Occipital lobe (tissue), 2 donors: Measurements from ENCODE around the gene GRIK2. TPM values are rescaled to one million over a fixed set of nuclear protein-coding genes. Genes with fewer than 3 reads are reported as not detected.

Experiments
- DNase-seq: peaks from one replicate; lab custom pipeline; 2025; lab: John Stamatoyannopoulos, UW
- total RNA-seq: library from RNA; depleted of rRNA; stranded (reverse); fragments of >200 nt; gene quantifications from one replicate; pipeline ENCODE4 v1.2.3, GENCODE V29; 2014

Gene GRIK2
- total RNA-seq, 1 donor from 2014 or later, result 82.7 TPM

DNA sequence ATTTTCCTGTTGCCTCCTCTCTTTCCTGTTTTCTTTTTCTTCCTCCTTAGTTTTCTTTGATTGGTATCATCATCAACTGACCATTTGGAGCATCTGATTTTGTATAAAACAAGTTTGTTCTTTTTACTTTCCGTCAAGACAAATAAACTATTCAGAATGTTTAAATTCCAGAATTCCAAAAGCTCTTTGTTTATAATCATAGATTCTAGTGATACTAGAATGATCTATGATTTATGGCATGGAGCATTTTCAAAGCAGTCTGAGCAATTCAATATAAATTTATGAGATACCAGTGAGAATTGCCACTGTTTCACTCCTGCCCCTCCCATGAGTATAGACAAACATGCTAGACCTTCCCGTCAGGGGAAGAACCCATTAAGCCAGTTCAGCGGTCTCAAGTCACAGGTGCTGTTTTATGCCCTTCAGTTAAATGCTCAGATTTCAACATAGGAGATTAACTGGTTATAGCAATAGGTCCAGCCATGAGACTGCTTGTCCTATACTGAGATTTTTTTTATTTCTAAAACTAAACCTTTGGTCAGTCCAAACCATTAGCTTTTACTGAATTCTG lies 60.7 kb downstream of the GRIK2 start:
- no peak for DNase-seq

DNA sequence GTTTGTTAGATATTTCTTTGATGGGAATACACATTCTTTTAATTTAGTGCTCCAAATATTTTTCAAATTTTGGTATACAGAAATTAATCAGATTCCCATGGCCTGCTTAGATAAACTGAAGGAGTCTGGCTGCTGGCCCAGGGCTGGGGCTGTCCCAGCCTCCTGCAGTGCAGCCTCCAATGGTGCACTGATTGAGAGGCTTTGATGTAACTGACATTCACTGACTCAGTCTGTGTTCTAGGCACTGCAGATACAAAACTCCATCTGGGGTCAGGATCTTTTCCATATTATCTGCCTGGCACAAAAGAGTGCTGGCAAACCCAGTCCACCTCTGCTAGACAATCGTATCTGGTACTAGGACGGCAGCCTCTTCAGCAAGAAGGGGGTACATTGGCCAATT lies 64.8 kb downstream of the GRIK2 start:
- no peak for DNase-seq

DNA sequence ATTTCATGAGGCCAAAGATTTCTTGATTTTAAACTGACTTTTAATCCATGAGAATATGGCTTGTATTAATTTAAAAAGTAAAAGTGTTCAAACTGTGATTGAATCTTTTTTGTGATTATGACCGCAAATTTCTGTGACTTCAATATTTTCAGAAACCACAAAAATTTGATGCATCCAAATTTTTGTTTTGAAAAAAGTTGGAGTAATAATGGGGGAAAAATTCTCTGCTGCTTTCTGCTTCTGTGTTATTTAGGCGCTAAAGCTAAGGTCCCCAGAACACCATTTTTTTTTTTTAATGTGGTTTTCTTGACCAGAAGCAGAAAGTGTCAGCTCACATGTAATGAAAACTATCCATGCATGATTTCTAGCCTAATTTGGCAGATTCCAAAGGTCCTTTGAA lies 65.3 kb downstream of the GRIK2 start:
- DNase-seq, result no peak

DNA sequence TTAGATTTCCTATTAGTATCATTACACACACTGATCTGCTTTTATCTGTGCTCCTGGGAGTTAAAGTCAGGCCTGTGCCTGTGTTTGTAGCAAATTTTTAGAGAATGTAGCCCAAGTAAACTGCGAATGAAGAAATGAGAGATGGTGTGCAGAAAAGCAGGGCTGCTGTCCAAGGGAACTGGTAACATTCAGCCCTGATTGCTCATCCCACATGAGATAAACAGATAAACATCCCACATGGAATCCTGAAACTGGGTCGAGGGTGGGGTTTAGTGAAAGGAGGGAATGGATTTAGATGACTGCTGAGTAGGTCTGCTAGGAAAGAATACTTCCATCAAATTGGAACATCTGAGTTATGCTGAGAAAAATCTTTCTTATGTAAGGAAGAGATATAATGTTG lies 69.1 kb downstream of the GRIK2 start:
- DNase-seq, result no peak

DNA sequence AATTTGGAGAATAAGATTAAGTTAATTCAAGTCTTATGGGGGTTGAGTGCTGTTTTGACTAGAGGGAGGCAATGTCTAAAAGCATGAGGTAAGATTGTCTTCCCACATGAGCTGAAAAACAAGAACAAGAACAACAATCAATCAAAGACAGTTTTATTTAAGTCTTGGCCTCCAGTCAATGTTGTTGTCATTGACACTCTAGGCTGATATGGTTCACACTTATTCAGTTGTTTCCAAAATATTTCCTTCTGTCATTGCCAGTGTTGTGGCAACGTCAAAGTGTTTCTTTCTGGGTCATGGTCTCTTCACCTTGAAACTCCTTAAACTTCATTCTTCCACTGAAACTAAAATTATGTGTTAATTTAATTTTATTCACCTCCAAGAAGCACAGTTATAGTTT lies 72.4 kb downstream of the GRIK2 start:
- DNase-seq, result no peak

DNA sequence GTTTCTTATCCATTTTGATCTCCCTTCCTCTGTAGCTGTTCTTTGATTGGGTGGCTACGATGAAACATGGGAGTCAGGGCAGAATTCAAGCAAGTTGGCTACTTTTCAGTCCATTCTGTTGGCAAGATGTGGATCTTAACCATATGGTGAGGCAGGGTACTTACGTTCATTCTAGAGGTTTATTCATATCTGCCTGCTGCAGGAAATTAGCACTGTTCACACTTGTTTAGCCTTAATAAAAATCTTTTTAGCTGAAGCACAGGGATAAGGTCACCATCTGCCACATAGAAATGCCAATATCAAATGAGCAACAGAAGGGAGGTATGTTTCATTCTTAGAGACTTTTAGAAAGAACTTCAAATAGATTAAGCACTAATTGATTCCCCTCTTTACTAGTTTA lies 83.9 kb downstream of the GRIK2 start:
- DNase-seq, result no peak

DNA sequence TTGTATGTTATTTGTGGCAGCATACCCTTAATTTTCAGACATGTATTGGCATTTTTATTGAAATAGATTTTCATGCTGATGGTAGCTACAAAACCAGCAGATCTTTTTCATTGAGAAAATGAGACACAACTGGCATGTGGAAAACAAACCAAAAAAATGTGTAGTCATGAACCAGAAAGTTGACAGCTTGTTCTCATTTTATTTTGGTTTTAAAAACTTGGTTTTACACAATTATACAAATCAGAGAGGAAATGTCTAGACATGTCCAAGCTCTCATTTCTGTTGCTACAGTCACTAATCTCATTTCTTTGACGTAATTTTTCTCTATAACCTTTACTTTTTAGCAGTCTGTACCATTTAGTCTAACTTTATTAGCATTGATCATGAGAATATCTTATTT lies 85.4 kb downstream of the GRIK2 start:
- no peak for DNase-seq

DNA sequence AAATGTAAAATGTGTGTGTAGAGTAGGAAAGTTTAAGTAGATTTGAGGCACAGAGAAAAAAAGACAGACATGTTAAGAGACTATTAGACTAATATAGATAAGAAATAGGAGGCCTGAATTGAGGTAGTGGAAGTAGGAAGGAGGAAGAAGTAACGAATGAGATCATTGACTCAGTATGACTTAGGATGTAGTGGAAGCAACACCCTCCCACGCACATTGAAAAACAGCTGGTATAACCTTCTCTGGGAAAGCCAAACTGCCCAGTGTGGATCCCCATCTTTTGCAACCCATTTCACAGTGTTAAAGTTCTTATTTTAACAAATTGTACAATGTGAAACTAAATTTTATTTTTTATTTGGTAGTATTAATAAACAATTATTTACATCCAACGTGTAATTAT lies 89.1 kb downstream of the GRIK2 start:
- no peak for DNase-seq

DNA sequence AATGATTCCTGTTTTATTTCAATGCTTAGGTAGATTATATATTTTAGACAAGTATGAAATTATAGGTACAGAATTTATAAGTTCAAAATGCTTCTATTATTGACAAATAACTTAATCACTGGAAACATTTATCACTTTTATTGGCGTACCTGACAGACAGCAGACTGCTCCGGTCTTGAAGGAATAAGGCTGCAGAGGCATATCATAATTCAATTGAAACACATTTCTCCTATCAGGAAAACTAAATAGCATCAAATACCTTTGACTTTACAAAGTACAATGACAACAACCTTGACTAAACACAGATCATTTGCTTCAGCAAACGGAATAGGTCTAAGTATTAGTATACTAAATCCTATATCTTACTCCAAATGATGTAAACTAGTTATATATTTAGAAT lies 91.3 kb downstream of the GRIK2 start:
- DNase-seq, result no peak

DNA sequence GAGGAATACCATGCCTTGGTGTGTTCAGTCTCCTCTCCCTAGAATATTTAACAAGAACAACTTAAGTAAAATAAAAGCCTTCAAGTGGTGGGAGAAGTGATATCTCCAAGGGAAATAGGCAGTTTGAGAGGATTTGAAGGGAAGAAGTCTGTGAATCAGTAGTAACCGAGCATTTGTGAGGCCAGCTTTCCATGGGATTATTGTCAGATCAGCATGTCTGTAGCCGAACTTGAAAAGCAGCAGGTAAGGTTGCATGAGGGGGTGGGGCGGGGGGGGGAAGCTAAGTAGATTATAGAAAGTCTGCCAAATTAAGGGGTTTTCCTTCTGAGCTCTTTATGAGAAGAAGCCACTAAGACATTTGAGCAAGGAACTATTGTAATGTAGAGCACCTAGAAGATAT lies 92.6 kb downstream of the GRIK2 start:
- DNase-seq, result no peak

DNA sequence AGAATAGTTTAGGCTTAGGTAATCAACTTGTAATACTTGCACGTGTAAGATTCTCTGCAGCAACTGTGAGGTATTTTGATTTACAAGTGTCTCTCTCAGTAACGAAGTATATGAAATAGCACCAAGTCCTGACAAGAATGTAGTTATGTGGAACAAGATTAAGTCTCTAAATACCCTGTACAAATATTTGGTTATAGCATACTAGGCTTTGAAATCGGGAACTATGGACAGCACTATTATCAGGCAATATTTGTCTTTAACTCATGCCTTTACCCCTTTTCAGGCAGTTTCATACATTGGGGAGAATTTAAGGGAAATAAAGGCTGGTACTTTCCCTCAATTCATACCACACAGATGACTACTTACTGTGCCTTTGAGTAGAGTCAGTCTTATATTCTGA lies 93.2 kb downstream of the GRIK2 start:
- no peak for DNase-seq

DNA sequence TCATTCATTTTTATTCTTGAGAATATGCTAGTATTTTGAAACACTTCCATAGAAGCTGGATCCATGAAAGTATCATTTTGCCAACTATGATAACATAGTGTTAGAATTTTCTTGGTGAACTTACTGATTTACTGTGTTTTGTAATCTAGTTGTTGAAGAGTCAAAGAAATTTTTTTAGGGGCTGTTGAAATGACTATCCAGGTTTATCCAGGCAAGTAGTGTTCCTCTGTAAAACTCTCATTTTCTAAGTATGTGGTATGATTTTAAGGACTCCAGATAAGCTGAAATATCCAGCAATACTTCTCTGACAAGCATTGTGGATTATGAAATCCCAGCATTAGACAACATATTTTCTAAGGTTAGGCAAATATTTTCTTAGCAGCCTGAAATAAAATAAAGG lies 95.9 kb downstream of the GRIK2 start:
- no peak for DNase-seq

DNA sequence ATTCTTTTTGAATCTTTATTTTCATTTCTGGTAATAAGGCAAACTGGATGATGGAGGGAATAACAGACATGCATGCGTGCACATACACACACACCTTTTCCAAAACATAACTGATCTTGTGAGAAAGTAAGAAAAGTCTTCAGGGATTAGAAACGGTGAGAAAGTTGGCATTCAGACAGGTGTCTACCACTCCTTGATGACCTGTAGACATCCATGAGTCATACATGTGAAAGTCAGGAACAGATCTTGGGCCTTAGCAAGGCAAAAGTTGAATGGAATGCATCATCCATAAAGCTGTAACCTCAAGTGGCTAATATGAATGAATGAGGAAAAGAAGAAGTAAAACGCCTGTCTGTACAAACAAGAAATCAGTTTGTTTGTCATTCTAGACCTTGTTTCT lies 97.3 kb downstream of the GRIK2 start:
- no peak for DNase-seq

DNA sequence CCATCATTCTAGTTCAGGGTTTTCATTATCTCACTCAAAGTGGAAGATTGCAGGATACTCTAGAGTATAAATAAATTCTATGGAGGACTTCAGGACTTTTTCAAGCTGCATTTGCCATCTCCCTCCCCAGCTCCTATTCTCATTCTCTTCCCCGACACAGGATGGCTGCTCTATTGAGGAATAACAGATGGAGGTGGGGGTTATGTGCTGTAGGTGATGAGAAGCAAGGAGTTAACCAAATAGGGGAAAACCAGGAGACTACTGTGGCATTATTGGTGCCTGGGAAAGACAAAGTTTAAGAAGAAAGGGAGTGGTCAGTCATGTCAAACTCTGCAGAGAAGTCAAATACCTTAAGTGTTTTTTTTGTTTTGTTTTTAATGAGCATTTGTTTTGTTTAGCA lies 109.3 kb downstream of the GRIK2 start:
- DNase-seq, result no peak

DNA sequence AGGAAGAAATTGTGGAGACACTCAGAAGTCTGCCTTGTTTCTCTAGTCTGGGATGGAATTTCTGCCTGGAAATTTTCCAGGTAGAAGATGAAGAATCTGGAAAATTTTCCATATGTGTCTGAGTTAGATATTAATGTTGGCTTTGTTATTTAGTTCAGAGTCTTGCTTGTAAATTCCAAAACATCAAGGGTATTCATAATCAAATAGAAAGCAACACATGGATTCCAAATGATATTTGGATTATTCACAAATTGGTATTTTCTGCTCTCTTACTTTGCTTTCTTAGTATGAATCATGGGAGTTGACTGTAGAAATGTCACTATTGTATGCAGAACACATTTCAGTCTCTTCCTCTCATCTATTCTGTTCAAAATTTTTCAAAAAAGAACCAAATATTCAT lies 116.0 kb downstream of the GRIK2 start:
- DNase-seq, result no peak

DNA sequence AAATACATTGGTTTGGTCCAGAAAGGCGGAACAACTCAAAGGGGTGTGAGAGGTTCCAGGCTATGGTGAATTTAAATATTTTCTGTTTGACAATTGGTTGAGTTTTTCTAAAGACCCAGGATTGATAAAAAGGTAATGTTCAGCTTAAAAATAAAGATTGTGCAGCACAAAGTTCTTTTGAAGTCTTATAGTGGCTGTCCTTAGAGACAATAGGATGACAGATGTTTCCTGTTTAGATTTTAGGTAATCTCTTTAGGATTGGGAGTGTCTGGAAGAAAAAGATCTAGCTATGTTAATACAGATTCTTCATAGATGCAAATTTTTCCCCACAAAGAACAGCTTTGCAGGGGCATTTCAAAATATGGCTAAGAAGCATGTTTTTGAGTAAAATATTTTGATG lies 119.7 kb downstream of the GRIK2 start:
- no peak for DNase-seq

DNA sequence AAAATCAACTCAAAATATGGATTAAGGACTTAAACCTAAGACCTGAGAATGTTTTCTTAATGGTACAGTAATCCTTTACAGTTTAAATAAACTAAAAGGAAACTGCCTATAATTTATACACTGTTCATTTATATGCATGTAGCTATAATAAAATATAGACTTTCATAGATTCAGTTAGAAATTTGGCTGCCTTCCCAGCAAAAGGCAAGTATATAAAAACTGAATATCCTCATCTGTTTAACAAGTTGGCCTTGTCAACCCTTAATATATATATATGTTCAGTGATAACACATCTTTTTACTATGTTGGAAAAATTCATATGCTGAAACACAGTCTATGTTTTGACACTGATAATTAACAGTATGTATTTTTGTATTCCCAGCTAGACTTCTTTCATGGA lies 123.1 kb downstream of the GRIK2 start:
- DNase-seq, result no peak

DNA sequence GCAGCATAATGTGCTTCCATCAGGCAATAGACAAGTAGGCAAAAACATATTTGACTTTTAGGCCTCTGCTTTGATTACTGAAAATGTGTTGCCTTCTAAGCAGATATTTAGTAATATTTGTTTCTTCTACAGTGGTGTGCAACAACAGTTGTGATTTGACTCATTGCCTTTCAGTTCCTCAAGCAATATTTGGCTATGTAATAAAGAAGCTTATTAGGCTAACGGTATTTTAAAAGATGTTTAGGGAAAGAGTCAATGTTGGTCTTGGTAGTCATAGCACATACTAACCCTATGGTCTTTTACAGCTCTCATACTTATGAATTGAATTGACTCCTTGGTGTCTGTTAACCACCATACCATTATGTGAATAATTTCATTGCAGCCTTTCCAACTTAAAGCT lies 124.1 kb downstream of the GRIK2 start:
- DNase-seq, result no peak

DNA sequence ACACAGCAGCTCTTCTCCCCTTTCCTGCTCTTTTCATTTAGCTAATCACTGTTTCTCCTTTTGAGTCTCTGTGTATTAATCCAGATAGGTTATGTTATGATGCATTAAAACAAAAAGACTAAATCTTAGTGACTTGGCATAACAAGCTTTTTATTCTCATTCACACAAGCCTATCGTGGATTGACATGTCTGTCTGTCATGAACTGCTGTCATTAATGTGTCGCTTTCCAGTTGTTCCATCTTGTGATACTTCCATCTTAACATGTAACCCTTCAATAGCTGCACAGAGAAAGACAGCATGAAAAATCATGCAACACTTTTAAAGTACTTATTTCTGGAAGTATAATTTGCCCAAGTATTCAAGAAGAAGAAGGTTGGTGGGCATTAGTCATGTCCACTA lies 128.7 kb downstream of the GRIK2 start:
- DNase-seq, result no peak

DNA sequence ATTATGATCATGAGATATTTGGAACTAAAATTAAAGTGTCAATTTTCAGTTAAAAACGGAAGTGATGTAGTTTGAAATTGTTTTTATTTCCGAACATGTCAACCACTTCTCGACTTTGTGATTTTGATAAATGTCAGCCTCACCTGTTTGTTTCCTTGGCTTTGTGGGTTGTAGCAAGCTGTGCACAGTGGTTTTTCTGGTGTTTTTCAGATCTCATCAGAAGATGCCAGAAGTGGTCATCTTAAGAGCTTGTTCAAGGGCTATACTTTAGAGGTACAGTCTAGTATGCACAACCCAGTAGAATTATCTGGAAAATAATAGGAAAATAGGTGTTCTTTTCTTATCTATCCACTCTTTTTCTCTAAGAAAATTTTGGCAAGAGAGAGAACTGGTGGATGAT lies 134.0 kb downstream of the GRIK2 start:
- DNase-seq, result no peak

DNA sequence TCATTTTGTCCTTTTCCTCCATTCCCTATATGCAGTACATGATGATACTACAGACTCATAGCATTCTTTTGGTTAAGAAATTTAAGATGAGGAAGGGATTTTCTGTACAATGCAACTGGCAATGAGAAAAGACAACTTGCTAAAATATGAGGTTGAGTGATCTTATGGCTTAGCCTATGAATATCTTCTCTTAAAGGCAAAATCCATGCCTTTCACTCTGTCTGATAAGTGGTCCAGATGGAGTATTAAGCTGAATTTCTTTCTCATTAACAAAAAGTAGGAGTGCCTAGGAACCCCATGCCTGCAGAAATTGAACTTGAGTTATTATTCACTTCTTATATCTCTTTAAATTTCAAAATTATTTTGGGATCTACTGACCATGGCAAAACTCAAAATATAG lies 135.3 kb downstream of the GRIK2 start:
- no peak for DNase-seq

DNA sequence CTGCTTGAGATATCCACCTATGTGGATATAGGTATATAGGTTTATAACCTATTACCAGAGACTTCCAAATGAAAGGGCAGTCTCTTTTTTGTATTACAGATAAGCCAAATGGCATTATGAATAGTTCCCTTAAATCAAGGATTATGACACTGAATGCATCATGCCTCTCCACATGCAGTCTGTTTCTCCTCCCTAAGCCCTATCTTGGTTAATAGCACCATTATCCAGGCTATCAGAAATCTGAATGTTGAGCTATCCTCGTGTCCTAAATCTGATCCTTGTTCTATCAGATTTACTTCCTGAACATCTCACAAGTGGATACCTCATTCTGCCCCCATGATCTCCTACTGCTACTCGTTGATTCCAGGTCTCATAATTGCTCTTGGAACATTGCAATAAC lies 138.0 kb downstream of the GRIK2 start:
- DNase-seq, result no peak

DNA sequence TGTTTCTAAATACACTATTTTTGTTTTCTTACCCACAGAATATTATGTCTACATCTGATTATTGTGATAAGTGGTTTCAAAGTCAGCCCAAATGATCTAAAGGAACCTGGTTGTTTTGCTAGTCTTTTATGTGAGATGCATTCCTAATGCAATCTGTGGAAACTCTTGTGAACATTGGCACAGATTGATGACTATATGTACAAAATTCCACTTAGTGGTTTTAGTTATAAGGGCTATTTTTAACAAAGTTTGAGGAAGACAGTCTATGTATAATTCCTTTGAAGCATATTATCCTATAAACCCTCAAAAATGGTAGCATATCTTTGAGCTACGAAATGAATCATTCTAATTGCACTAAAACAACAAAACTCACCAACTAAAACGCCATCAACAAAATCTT lies 140.9 kb downstream of the GRIK2 start:
- no peak for DNase-seq

DNA sequence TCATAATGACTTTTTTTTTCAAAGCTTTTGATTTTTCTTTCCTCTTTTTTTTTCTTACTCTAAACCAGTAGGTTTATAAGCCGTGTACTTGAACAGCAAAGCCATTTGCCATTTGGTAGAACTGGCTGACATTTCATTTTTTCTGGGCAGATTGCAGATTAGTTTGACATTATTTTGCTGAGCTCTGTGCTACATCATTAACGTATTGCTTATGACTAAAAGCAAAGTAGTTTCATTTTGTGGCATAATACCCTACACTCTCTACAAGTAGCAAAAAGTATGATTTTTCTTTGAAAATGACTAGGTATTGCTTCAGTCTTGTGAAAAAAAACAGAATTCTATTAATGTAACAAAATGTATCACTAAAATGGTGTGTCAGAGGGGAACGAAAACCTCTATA lies 141.3 kb downstream of the GRIK2 start:
- no peak for DNase-seq
